Loucy (cell line): ENCODE results near the gene CCDC3.

Source experiments
- H2AFZ ChIP-seq: fragments of 200-600 bp; sonication (generic); 2 replicates; pipeline ENCODE4 v1.6.0; 2016; ENCODE audit warnings: antibody characterized with exemption, mild to moderate bottlenecking, low read length, moderate library complexity
- H3F3A ChIP-seq: fragments of 200-600 bp; 2 replicates; pipeline ENCODE4 v1.6.0; 2016; ENCODE audit warnings: antibody characterized with exemption, low read depth, mild to moderate bottlenecking
- H3K27me3 ChIP-seq: fragments of 200-600 bp; sonication (generic); 2 replicates; pipeline ENCODE4 v1.6.1; 2014; ENCODE audit warnings: low read length, mild to moderate bottlenecking; ENCODE audit not compliant: insufficient read depth, poor library complexity, severe bottlenecking
- H3K36me3 ChIP-seq: fragments of 200-600 bp; sonication (generic); 2 replicates; pipeline ENCODE4 v1.6.1; 2016; ENCODE audit warnings: low read length; ENCODE audit not compliant: insufficient read depth
- H3K4me1 ChIP-seq: fragments of 200-600 bp; sonication (generic); 2 replicates; pipeline ENCODE4 v1.5.1; 2014; ENCODE audit warnings: low read length, mild to moderate bottlenecking; ENCODE audit not compliant: insufficient read depth, poor library complexity, severe bottlenecking
- H3K4me2 ChIP-seq: fragments of 200-600 bp; sonication (generic); 2 replicates; pipeline ENCODE4 v1.6.0; 2014; ENCODE audit warnings: antibody characterized with exemption, low read length, low read depth, mild to moderate bottlenecking; ENCODE audit not compliant: poor library complexity, severe bottlenecking
- H3K4me3 ChIP-seq: fragments of 200-600 bp; sonication (generic); 2 replicates; pipeline ENCODE4 v1.5.1; 2014; ENCODE audit warnings: low read length, mild to moderate bottlenecking, mixed read lengths; ENCODE audit not compliant: poor library complexity, severe bottlenecking
- H3K79me2 ChIP-seq: fragments of 200-600 bp; sonication (generic); 2 replicates; pipeline ENCODE4 v1.6.1; 2014; ENCODE audit warnings: low read length; ENCODE audit not compliant: insufficient read depth
- H3K9ac ChIP-seq: fragments of 200-600 bp; sonication (generic); 2 replicates; pipeline ENCODE4 v1.6.0; 2014; ENCODE audit warnings: mild to moderate bottlenecking, low read depth, low read length, moderate library complexity; ENCODE audit not compliant: poor library complexity, severe bottlenecking
- H3K9me2 ChIP-seq: fragments of 200-600 bp; sonication (generic); replicated peaks from 2 replicates; pipeline ENCODE4 v1.6.1; 2016; ENCODE audit warnings: low read depth, low read length, mixed read lengths
- H3K9me3 ChIP-seq: fragments of 200-600 bp; sonication (generic); 2 replicates; pipeline ENCODE4 v1.6.1; 2014; ENCODE audit warnings: mild to moderate bottlenecking, antibody characterized with exemption, low read length, low read depth; ENCODE audit not compliant: insufficient read depth
- H4K20me1 ChIP-seq: fragments of 200-600 bp; sonication (generic); 2 replicates; pipeline ENCODE4 v1.6.0; 2014; ENCODE audit warnings: antibody characterized with exemption, low read length, mild to moderate bottlenecking; ENCODE audit not compliant: insufficient read depth, poor library complexity, severe bottlenecking
- EZH2phosphoT487 ChIP-seq: fragments of 200-600 bp; IDR thresholded peaks from 2 replicates; pipeline ENCODE4 v1.6.1; 2018; ENCODE audit warnings: antibody characterized with exemption, mild to moderate bottlenecking, moderate library complexity, borderline replicate concordance
- TF ChIP-seq, protein P1 (sequence below): fragments of 200-600 bp; sonication (generic); conservative IDR thresholded peaks from 2 replicates; pipeline ENCODE4 v1.5.1; 2014; ENCODE audit warnings: mild to moderate bottlenecking, antibody characterized with exemption, low read length

CCDC3 gene

DNA sequence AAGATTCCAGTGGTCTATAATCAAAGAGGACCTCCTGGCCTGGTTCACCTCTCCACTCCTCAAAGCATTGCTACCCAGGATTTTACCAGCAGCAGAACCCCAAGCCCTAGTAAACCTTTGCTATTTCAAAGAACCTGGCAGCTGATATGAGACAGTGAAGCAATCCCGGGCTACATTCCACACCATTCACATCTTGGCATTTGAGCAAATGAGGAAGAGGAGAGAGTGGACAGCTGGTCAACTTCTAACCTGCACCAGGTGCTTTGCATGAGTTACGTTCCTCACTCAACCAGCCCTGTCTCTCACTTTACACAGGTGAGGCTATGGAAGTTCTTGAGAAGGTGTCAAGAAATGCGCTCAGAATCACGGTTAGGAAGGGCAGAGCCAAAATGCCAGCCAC is 1.1 kb downstream of the CCDC3 start:
- TF ChIP-seq, protein P1, sequence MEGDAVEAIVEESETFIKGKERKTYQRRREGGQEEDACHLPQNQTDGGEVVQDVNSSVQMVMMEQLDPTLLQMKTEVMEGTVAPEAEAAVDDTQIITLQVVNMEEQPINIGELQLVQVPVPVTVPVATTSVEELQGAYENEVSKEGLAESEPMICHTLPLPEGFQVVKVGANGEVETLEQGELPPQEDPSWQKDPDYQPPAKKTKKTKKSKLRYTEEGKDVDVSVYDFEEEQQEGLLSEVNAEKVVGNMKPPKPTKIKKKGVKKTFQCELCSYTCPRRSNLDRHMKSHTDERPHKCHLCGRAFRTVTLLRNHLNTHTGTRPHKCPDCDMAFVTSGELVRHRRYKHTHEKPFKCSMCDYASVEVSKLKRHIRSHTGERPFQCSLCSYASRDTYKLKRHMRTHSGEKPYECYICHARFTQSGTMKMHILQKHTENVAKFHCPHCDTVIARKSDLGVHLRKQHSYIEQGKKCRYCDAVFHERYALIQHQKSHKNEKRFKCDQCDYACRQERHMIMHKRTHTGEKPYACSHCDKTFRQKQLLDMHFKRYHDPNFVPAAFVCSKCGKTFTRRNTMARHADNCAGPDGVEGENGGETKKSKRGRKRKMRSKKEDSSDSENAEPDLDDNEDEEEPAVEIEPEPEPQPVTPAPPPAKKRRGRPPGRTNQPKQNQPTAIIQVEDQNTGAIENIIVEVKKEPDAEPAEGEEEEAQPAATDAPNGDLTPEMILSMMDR, result no peak
- TF ChIP-seq EZH2phosphoT487, result no peak
- no peak overlapping the region for H3K4me3 ChIP-seq

DNA sequence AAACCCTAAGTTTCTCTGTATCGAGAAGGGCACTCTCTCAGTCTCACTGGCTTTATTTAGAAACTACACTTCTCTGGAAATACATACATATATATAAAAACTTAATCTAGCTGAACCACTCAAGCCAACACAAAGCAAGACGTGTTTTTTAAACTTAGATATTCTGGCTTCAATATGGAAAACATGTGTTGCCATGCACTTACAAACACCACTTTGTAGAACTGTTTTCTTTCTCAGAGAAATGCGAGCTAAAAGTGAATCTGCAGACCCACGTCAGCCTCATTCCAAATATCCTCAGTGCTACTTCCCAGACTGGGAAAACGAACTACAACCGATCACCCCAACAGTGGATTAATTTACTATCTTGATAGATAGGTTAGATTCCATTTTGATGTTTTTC is 1.7 kb downstream of the CCDC3 start:
- Histone ChIP-seq H3K4me3 (no peak overlapping the region), H3F3A (no peaks in the 10 kb centered on the region), H3K4me1 (peaks cover 3% of the 10 kb centered on the region), H3K9me3 (no peaks in the 10 kb centered on the region), H3K4me2 (no peak overlapping the region), H2AFZ (no peak overlapping the region), H3K27me3 (no peaks in the 10 kb centered on the region), H3K36me3 (no peaks in the 10 kb centered on the region), H3K9ac (no peak overlapping the region), H3K9me2 (no peaks in the 10 kb centered on the region), H3K79me2 (no peaks in the 10 kb centered on the region), H4K20me1 (no peaks in the 10 kb centered on the region)
- no peak for TF ChIP-seq EZH2phosphoT487

More for the DNA sequence above, 1.1 kb downstream of the CCDC3 start:
- no peak overlapping the region for H2AFZ ChIP-seq
- H3K9ac ChIP-seq, result no peak overlapping the region
- H3K4me2 ChIP-seq, result no peak overlapping the region
- H3K27me3 ChIP-seq, result no peaks in the 10 kb centered on the region
- H3K9me2 ChIP-seq, result no peaks in the 10 kb centered on the region
- H3K36me3 ChIP-seq, result no peaks in the 10 kb centered on the region
- H3K4me1 ChIP-seq, result peaks cover 3% of the 10 kb centered on the region
- H4K20me1 ChIP-seq, result no peaks in the 10 kb centered on the region
- no peaks in the 10 kb centered on the region for H3K79me2 ChIP-seq
- no peaks in the 10 kb centered on the region for H3K9me3 ChIP-seq
- H3F3A ChIP-seq, result no peaks in the 10 kb centered on the region

DNA sequence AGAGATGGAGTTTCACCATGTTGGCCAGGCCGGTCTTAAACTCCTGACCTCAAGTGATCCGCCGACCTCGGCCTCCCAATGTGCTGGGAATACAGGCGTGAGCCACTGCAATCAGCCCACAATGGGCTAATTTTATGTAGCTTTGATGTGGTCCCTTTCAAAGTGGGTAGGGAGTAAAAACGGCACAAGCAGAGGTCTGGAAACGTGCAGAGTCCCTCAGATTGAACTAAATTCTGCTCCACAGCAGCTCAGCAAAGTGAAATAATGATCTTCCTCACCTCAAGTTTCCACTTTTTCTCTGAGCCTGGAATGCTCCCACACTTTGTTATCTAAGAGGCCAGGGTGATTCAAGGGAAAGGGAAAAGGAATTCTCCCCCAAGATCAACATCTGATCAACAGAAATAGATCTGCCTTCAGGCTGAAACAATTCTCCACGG is 6.1 kb downstream of the CCDC3 start:
- no peaks in the 10 kb centered on the region for H3K9me2 ChIP-seq
- no peak overlapping the region for H3K9ac ChIP-seq
- H3F3A ChIP-seq, result no peaks in the 10 kb centered on the region
- no peaks in the 10 kb centered on the region for H3K79me2 ChIP-seq
- H2AFZ ChIP-seq, result no peak overlapping the region
- H4K20me1 ChIP-seq, result no peaks in the 10 kb centered on the region
- TF ChIP-seq EZH2phosphoT487, result no peak
- TF ChIP-seq, protein P1, result no peak
- H3K36me3 ChIP-seq, result no peaks in the 10 kb centered on the region
- no peaks in the 10 kb centered on the region for H3K27me3 ChIP-seq
- H3K4me2 ChIP-seq, result no peak overlapping the region
- peaks cover 3% of the 10 kb centered on the region for H3K4me1 ChIP-seq
- no peaks in the 10 kb centered on the region for H3K9me3 ChIP-seq
- H3K4me3 ChIP-seq, result no peak overlapping the region

DNA sequence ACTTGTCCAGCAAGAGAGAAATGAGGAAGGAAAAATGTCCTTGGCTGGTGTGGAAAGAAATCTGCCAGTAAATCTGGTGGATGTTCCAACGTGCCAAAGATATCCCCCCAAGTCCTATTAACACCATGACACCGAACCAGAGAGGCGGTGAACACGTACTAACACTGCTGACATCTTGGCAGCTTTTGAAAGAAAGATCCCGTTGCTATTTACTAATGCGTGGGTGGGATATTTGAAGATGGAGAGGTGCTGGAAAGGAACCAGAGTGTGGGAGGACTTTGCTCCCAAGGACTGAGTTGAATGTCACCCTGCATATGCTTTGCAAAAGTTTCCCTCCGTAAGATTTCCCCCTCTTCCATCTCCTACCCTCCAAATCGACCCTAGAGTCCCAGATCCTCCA is 7.9 kb downstream of the CCDC3 start:
- H3K9ac ChIP-seq, result no peak overlapping the region
- no peak overlapping the region for H3K4me2 ChIP-seq
- no peak overlapping the region for H3K4me3 ChIP-seq
- TF ChIP-seq, protein P1, result no peak
- no peak for TF ChIP-seq EZH2phosphoT487
- H3K79me2 ChIP-seq, result no peaks in the 10 kb centered on the region
- no peaks in the 10 kb centered on the region for H3K9me2 ChIP-seq
- H3K9me3 ChIP-seq, result no peaks in the 10 kb centered on the region
- H3K4me1 ChIP-seq, result peaks cover 3% of the 10 kb centered on the region
- H3K36me3 ChIP-seq, result no peaks in the 10 kb centered on the region
- H3F3A ChIP-seq, result no peaks in the 10 kb centered on the region
- no peaks in the 10 kb centered on the region for H4K20me1 ChIP-seq
- no peak overlapping the region for H2AFZ ChIP-seq
- no peaks in the 10 kb centered on the region for H3K27me3 ChIP-seq
